ENCODE measurements around the gene RHCG.

- TF ChIP-seq FOXM1 (IDR thresholded peaks at IDR 0.05; ENCODE audit: borderline replicate concordance) (no peak), ELF4 (IDR thresholded peaks at IDR 0.05) (no peak), BHLHE40 (IDR thresholded peaks at IDR 0.05; ENCODE audit: borderline replicate concordance) (no peak), TARDBP (IDR thresholded peaks at IDR 0.05) (no peak)
- TF ChIP-seq, protein P1, sequence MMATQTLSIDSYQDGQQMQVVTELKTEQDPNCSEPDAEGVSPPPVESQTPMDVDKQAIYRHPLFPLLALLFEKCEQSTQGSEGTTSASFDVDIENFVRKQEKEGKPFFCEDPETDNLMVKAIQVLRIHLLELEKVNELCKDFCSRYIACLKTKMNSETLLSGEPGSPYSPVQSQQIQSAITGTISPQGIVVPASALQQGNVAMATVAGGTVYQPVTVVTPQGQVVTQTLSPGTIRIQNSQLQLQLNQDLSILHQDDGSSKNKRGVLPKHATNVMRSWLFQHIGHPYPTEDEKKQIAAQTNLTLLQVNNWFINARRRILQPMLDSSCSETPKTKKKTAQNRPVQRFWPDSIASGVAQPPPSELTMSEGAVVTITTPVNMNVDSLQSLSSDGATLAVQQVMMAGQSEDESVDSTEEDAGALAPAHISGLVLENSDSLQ (IDR thresholded peaks at IDR 0.05), result no peak
These were observed 25.2 kb upstream of the RHCG start for GRCh38 chr15:89521605-89522004.
